ENCODE measurements around the gene AUTS2. TPM values are rescaled to one million over a fixed set of nuclear protein-coding genes. Genes with fewer than 3 reads are reported as not detected.
A peak's percentile ranks its signal among the peaks of the same experiment; 100 is the strongest.

Gene AUTS2
- total and polyA plus RNA-seq, 10 of the 15 experiments (the other 5 are each of a cell fraction or from before 2014, with no cell fraction given), result 6.4 to 55.6 (median 21.6) TPM

GRCh38 chr7:70415179-70415972, 817.1 kb downstream of the AUTS2 start:
- no TSS peak for BruUV-seq (replicated peaks)
- 26% methylated on average over 10 of the region's 10 CpGs for WGBS (ENCODE audit: insufficient coverage, insufficient replicate concordance, low lambda C conversion rate, missing lambda C conversion rate)

More at GRCh38 chr7:70415179-70415972, 817.1 kb downstream of the AUTS2 start:
- DNase-seq (ENCODE audit: low read depth, low spot score) (no peak), FAIRE-seq (peak; percentile 47), ATAC-seq (peak; percentile 87)
- in situ Hi-C loops (cut with MboI) (no loop called here), intact Hi-C loops (cut with micrococcal nuclease; ENCODE audit: unreplicated experiment) (no loop called here)
- peaks cover 14% of the 10 kb centered on the region for H3K4me1 ChIP-seq (ENCODE audit: control insufficient read depth, insufficient read depth, low read length)
- no peaks in the 10 kb centered on the region for H3K9me3 ChIP-seq (replicated peaks; ENCODE audit: control insufficient read depth, insufficient read depth, low read length)
- no peaks in the 10 kb centered on the region for H3K27me3 ChIP-seq (replicated peaks in 1 of 2; ENCODE audit: control insufficient read depth in 2 of 2, insufficient read depth in 2 of 2, low read length in 1 of 2)
- RAD21 ChIA-PET (ENCODE audit: unreplicated experiment), result interaction anchor here (0.7 to 0.8 kb wide), 2 partner anchors 283 to 509 kb away, joined by 3 to 4 read pairs; no protein-coding TSS in a partner anchor
- H4K20me1 ChIP-seq (ENCODE audit: control insufficient read depth, insufficient read depth), result no peaks in the 10 kb centered on the region
- SMC1A ChIA-PET (ENCODE audit: uncharacterized antibody, unreplicated experiment), result interaction anchor here (1.2 to 3.2 kb wide), 3 partner anchors 11 to 19 kb away, joined by 4 to 10 read pairs (median 4); no protein-coding TSS in a partner anchor
- H3K36me3 ChIP-seq (ENCODE audit: control insufficient read depth in 2 of 2, insufficient read depth in 2 of 2, low read length in 1 of 2), result peaks cover 0 to 2% of the 10 kb centered on the region in 2 experiments; a peak in 2 of 4 replicates
- peak overlapping the region; percentile 50 for H3K27ac ChIP-seq (ENCODE audit: control insufficient read depth, insufficient read depth)
- 0 out of 2 replicates have a peak overlapping the region, but pooled peaks have one; percentile 15 for H3K4me3 ChIP-seq
- peak overlapping the region; percentile 69 for H2AFZ ChIP-seq (ENCODE audit: control insufficient read depth, low read depth, low read length)
- H3K79me2 ChIP-seq (ENCODE audit: control insufficient read depth, insufficient read depth, low read length), result no peaks in the 10 kb centered on the region
- H3K4me2 ChIP-seq (ENCODE audit: control insufficient read depth, insufficient read depth), result peak overlapping the region; percentile 72
- POLR2A ChIA-PET, result no interaction called here
- 0 out of 2 replicates have a peak overlapping the region, but pooled peaks have one; percentile 4 for H3K9ac ChIP-seq (ENCODE audit: control insufficient read depth, insufficient read depth, low read length)
- TF ChIP-seq EED (IDR thresholded peaks at IDR 0.05; ENCODE audit: low read depth), result peak; percentile 72; the same call in 1 of the 2 replicates
- 0 out of 2 replicates have a peak, but pooled peaks have one; percentile 39 for TF ChIP-seq TCF12 (IDR thresholded peaks at IDR 0.05; ENCODE audit: low read depth, low read length)
- TF ChIP-seq ATF7 (IDR thresholded peaks at IDR 0.05; ENCODE audit: low read depth), result 0 out of 2 replicates have a peak, but pooled peaks have one; percentile 30
- TF ChIP-seq NFIC (IDR thresholded peaks at IDR 0.05; ENCODE audit: low read depth, low read length), result peak; percentile 46; the same call in 1 of the 2 replicates
- peak; percentile 60; the same call in 1 of the 2 replicates for TF ChIP-seq CREM (IDR thresholded peaks at IDR 0.05; ENCODE audit: low read depth)
- peak in 1 of 2 experiments; percentile 9; a peak in 1 of 4 replicates for TF ChIP-seq ETV6 (conservative IDR thresholded peaks at IDR 0.05 in 1 of 2, IDR thresholded peaks at IDR 0.05 in 1 of 2; ENCODE audit: borderline replicate concordance in 1 of 2, low read depth in 1 of 2)
- peak; percentile 57 for TF ChIP-seq JUNB (IDR thresholded peaks at IDR 0.05)
- peak; percentile 45; the same call in 1 of the 2 replicates for TF ChIP-seq FOXM1 (IDR thresholded peaks at IDR 0.05; ENCODE audit: low read depth, low read length)
- no peak for TF ChIP-seq POLR2AphosphoS5 (IDR thresholded peaks at IDR 0.05; ENCODE audit: low read length)
- TF ChIP-seq HDGF (IDR thresholded peaks at IDR 0.05), result no peak
- peak; percentile 67 for TF ChIP-seq IRF4 (IDR thresholded peaks at IDR 0.05; ENCODE audit: low read depth, low read length)
- peak; percentile 21 for TF ChIP-seq SKIL (IDR thresholded peaks at IDR 0.05; ENCODE audit: low read depth, poor library complexity, severe bottlenecking)
- TF ChIP-seq TBL1XR1 (IDR thresholded peaks at IDR 0.05; ENCODE audit: low read depth, low read length), result 0 out of 2 replicates have a peak, but pooled peaks have one; percentile 20
- TF ChIP-seq SMAD5 (IDR thresholded peaks at IDR 0.05; ENCODE audit: low read depth), result no peak
- peak; percentile 74 for TF ChIP-seq RUNX3 (IDR thresholded peaks at IDR 0.05; ENCODE audit: low read length)
- TF ChIP-seq FOXK2 (IDR thresholded peaks at IDR 0.05), result no peak
- CTCF ChIA-PET, result interaction anchor here (1.2 kb wide), 1 partner anchor 15 kb away, joined by 3 read pairs; no protein-coding TSS in a partner anchor

All from GM12878 (cell line).